ENCODE data around the gene CTNNA2. TPM values are rescaled to one million over a fixed set of nuclear protein-coding genes. Genes with fewer than 3 reads are reported as not detected.

CTNNA2 gene
- total and polyA plus RNA-seq, 4 donors = 0.01 to 0.37 TPM; not detected in 2

DNA sequence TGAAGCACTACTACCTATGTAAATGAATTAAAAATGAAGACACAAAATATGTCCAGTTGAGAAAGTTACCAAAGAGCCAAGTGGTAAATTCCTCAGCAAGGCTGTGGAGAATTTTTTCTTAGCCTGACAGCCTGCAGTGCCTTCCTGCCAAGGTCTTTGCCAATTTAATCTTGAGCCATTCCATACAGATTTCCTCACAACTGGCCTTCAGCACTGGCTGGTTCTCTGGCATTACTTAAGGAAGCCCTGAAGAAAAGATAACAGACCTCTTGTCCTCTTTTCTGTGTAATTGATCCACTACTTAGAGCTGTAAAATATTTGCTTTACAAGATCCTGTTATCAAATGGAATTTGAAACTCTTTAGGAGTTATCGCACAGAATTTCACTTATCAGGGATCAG lies 1125.9 kb downstream of the CTNNA2 start:
- TF ChIP-seq, protein P1, sequence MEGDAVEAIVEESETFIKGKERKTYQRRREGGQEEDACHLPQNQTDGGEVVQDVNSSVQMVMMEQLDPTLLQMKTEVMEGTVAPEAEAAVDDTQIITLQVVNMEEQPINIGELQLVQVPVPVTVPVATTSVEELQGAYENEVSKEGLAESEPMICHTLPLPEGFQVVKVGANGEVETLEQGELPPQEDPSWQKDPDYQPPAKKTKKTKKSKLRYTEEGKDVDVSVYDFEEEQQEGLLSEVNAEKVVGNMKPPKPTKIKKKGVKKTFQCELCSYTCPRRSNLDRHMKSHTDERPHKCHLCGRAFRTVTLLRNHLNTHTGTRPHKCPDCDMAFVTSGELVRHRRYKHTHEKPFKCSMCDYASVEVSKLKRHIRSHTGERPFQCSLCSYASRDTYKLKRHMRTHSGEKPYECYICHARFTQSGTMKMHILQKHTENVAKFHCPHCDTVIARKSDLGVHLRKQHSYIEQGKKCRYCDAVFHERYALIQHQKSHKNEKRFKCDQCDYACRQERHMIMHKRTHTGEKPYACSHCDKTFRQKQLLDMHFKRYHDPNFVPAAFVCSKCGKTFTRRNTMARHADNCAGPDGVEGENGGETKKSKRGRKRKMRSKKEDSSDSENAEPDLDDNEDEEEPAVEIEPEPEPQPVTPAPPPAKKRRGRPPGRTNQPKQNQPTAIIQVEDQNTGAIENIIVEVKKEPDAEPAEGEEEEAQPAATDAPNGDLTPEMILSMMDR (IDR thresholded peaks at IDR 0.05; ENCODE audit: control extremely low read depth, extremely low read depth) = no peak
- WGBS, 2 donors = 59 to 60% methylated on average over 1 of the region's 1 CpG
- no peak overlapping the region for H3K4me3 ChIP-seq
- H3K9ac ChIP-seq (ENCODE audit: insufficient read depth in 1 of 2, low read length in 2 of 2) = no peak overlapping the region
- H3K27ac ChIP-seq (ENCODE audit: low read depth in 1 of 2, low read length in 1 of 2) = no peak overlapping the region
- H3K36me3 ChIP-seq (ENCODE audit: control insufficient read depth in 4 of 4, insufficient read depth in 4 of 4, low read length in 4 of 4) = no peaks in the 10 kb centered on the region
- no peaks in the 10 kb centered on the region for H3K27me3 ChIP-seq (ENCODE audit: control insufficient read depth in 3 of 3, insufficient read depth in 3 of 3, low read length in 2 of 3)
- DNase-seq (peak in 2 of 3 donors; percentile 7 to 47), ATAC-seq (ENCODE audit: insufficient read depth, low FRiP score) (no peak)
- no peaks in the 10 kb centered on the region for H3K9me3 ChIP-seq (ENCODE audit: control insufficient read depth in 4 of 4, insufficient read depth in 3 of 4, low read length in 3 of 4)
- peaks cover 0 to 3% (median 0%) of the 10 kb centered on the region in 5 donors for H3K4me1 ChIP-seq (ENCODE audit: control insufficient read depth in 5 of 5, insufficient read depth in 5 of 5, low read length in 5 of 5)

DNA sequence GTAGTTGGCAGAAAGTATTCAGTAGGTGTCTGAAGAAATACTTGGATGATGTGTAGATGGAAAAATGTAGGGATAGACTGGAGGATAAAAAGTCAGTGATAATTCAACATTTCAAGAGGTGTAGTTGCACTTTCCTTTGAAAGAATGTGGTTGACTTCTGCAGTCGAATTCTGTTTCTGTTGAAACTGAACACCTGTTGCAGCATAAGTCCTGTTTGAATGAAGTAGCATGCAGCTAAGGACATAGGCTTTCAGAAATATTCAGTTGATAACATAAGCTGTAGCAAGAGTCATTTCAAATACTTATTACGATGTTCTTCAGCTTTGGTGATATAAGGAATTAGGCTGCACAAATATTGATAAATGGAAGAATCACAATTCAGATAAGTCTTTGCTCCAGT lies 1129.6 kb downstream of the CTNNA2 start:
- H3K27ac ChIP-seq (ENCODE audit: low read depth in 1 of 2, low read length in 1 of 2) = no peak overlapping the region
- H3K4me1 ChIP-seq (ENCODE audit: control insufficient read depth in 5 of 5, insufficient read depth in 5 of 5, low read length in 5 of 5) = peaks cover 0 to 3% (median 0%) of the 10 kb centered on the region in 5 donors
- TF ChIP-seq, protein P1 (IDR thresholded peaks at IDR 0.05; ENCODE audit: control extremely low read depth, extremely low read depth) = no peak
- no peaks in the 10 kb centered on the region for H3K27me3 ChIP-seq (ENCODE audit: control insufficient read depth in 3 of 3, insufficient read depth in 3 of 3, low read length in 2 of 3)
- no peaks in the 10 kb centered on the region for H3K36me3 ChIP-seq (ENCODE audit: control insufficient read depth in 4 of 4, insufficient read depth in 4 of 4, low read length in 4 of 4)
- WGBS, 2 donors = 64 to 80% methylated on average over 2 of the region's 2 CpGs
- H3K9ac ChIP-seq (ENCODE audit: insufficient read depth in 1 of 2, low read length in 2 of 2) = no peak overlapping the region
- no peak overlapping the region for H3K4me3 ChIP-seq
- H3K9me3 ChIP-seq (ENCODE audit: control insufficient read depth in 4 of 4, insufficient read depth in 3 of 4, low read length in 3 of 4) = no peaks in the 10 kb centered on the region
- no peak for DNase-seq
- no peak for ATAC-seq (ENCODE audit: insufficient read depth, low FRiP score)

DNA sequence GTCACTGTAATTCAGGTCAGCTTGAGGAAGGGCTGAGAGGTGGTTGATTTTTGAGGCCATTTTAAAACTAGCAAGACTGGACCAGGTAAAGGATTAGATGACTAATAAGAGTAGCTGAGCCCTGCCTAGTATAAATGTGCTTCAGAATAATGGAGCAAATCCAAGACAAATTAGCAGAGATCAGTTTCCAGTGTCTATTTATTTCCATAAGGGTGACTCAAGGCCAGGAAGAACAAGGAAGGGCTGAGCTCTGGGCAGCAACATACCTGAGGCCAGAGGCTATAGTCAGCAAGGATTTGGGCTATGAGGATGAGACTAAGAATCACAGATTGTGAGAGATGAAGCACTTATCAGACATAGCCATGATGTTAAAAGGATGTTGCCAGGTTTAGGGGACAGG lies 1130.7 kb downstream of the CTNNA2 start:
- DNase-seq (no peak), ATAC-seq (ENCODE audit: insufficient read depth, low FRiP score) (no peak)
- Histone ChIP-seq H3K4me3 (no peak overlapping the region), H3K27me3 (ENCODE audit: control insufficient read depth in 3 of 3, insufficient read depth in 3 of 3, low read length in 2 of 3) (no peaks in the 10 kb centered on the region), H3K4me1 (ENCODE audit: control insufficient read depth in 5 of 5, insufficient read depth in 5 of 5, low read length in 5 of 5) (peaks cover 0 to 3% (median 0%) of the 10 kb centered on the region in 5 donors), H3K27ac (ENCODE audit: low read depth in 1 of 2, low read length in 1 of 2) (no peak overlapping the region), H3K9me3 (ENCODE audit: control insufficient read depth in 4 of 4, insufficient read depth in 3 of 4, low read length in 3 of 4) (no peaks in the 10 kb centered on the region), H3K9ac (ENCODE audit: insufficient read depth in 1 of 2, low read length in 2 of 2) (no peak overlapping the region), H3K36me3 (ENCODE audit: control insufficient read depth in 4 of 4, insufficient read depth in 4 of 4, low read length in 4 of 4) (no peaks in the 10 kb centered on the region)
- TF ChIP-seq, protein P1 (IDR thresholded peaks at IDR 0.05; ENCODE audit: control extremely low read depth, extremely low read depth) = no peak

DNA sequence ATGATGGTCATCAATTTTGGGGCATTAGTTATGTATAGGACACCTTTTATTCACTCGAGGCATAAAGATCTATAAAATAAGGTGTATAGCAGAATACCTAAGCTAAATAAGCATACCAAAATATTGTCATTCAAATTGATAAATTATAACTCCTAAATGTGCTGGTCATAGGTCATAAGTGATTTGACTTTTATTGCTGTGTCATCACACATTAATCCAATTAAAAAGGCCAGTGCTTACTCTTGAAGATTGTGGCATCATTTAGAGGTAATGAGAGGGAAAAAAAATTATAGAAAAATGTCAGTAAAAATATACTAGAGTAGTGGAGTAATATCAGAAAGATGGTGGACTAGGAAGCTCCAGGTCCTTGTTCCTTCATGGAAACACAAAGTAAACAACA lies 1138.6 kb downstream of the CTNNA2 start:
- Histone ChIP-seq H3K9me3 (ENCODE audit: control insufficient read depth in 4 of 4, insufficient read depth in 3 of 4, low read length in 3 of 4) (no peaks in the 10 kb centered on the region), H3K36me3 (ENCODE audit: control insufficient read depth in 4 of 4, insufficient read depth in 4 of 4, low read length in 4 of 4) (no peaks in the 10 kb centered on the region), H3K27ac (ENCODE audit: low read depth in 1 of 2, low read length in 1 of 2) (no peak overlapping the region), H3K9ac (ENCODE audit: insufficient read depth in 1 of 2, low read length in 2 of 2) (no peak overlapping the region), H3K4me1 (ENCODE audit: control insufficient read depth in 5 of 5, insufficient read depth in 5 of 5, low read length in 5 of 5) (no peaks in the 10 kb centered on the region), H3K27me3 (ENCODE audit: control insufficient read depth in 3 of 3, insufficient read depth in 3 of 3, low read length in 2 of 3) (no peaks in the 10 kb centered on the region), H3K4me3 (no peak overlapping the region)
- TF ChIP-seq, protein P1 (IDR thresholded peaks at IDR 0.05; ENCODE audit: control extremely low read depth, extremely low read depth) = no peak
- WGBS, 2 donors = 78 to 87% methylated on average over 1 of the region's 1 CpG
- no peak for ATAC-seq (ENCODE audit: insufficient read depth, low FRiP score)
- DNase-seq = no peak
